ENCODE results near the gene GJA1.
"Not testable (repeated sequence)": the region's sequence is repeated elsewhere in the genome, so short reads cannot be mapped to it uniquely, and the experiment has no call there.

GJA1 gene

DNA sequence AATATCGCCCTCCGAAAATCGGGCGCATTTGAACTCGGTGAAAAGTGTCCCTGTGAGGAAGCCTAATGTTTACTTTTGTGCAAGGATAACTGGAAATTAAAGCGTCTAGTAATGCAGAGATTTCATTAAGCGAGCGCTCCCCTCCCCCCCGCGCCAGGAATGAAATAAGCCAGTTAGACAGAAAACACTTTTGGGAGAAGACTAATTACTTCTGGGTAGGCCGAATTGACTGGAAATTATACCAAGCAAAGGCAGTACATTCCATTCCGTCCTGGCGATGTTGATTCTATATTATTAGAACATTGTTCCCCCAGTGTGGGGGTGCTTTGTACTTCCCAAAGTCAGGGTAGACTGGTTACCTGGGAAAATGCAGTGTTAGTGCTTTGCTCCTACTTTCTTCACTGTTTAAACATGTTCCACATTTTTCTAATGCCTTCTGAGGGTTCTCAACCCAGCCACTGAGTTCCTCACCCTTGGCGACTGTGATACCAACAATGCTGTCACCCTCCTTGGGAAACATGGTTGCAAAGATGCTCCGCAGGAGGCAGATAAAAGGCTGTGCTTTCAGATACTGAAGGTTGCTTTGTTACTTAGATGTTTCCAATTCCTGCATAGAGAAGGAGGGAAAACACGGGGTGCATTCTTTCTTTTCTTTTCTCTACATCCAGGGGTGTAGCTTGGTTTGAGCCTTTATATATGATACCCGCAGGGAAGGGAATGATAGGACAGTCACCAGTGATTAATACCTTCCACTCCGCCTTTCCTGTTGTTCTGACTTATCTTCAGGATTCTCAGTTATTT is 2.6 kb downstream of the GJA1 start:
- FAIRE-seq: no peak

- FAIRE-seq: no peak
Measured at GRCh38 chr6:121438869-121439268, 3.4 kb downstream of the GJA1 start.

- FAIRE-seq: no peak
Measured at GRCh38 chr6:121439475-121439874, 4.0 kb downstream of the GJA1 start.

GRCh38 chr6:121439926-121440325 is 4.5 kb downstream of the GJA1 start:
- FAIRE-seq: no peak

GRCh38 chr6:121441477-121441876 is 6.0 kb downstream of the GJA1 start:
- FAIRE-seq: no peak

DNA sequence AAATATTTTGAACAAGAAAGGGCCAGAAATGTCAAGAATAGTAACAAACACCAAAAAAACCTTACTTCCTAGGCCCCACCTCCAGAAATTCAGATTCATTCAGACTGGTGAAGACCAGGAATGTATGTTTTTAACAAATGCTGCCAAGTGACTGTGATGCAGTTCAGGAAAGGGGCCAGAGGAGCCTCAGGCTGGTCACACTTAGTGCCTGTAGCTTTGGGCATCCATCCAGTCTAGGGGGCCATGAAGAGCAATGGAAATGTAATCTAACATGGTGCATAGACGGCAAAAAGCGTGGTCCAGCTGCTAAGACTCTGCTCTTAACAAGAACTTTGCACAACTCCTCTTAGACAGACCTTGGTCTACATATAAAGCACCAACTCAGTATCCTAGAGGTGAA is 7.1 kb downstream of the GJA1 start:
- no peak for FAIRE-seq

- FAIRE-seq: no peak
Measured at GRCh38 chr6:121443971-121444541, 8.6 kb downstream of the GJA1 start.

- not testable (repeated sequence) for FAIRE-seq
Measured at GRCh38 chr6:121446705-121447104, 11.3 kb downstream of the GJA1 start.

DNA sequence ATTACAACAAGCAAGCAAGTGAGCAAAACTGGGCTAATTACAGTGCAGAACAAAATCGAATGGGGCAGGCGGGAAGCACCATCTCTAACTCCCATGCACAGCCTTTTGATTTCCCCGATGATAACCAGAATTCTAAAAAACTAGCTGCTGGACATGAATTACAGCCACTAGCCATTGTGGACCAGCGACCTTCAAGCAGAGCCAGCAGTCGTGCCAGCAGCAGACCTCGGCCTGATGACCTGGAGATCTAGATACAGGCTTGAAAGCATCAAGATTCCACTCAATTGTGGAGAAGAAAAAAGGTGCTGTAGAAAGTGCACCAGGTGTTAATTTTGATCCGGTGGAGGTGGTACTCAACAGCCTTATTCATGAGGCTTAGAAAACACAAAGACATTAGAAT is 12.3 kb downstream of the GJA1 start:
- FAIRE-seq: not testable (repeated sequence)

DNA sequence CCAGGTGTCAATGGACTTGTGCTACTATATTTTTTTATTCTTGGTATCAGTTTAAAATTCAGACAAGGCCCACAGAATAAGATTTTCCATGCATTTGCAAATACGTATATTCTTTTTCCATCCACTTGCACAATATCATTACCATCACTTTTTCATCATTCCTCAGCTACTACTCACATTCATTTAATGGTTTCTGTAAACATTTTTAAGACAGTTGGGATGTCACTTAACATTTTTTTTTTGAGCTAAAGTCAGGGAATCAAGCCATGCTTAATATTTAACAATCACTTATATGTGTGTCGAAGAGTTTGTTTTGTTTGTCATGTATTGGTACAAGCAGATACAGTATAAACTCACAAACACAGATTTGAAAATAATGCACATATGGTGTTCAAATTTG is 13.1 kb downstream of the GJA1 start:
- FAIRE-seq: not testable (repeated sequence)

DNA sequence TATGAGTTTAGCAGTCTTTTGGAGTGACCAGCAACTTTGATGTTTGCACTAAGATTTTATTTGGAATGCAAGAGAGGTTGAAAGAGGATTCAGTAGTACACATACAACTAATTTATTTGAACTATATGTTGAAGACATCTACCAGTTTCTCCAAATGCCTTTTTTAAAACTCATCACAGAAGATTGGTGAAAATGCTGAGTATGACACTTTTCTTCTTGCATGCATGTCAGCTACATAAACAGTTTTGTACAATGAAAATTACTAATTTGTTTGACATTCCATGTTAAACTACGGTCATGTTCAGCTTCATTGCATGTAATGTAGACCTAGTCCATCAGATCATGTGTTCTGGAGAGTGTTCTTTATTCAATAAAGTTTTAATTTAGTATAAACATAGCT is 13.9 kb downstream of the GJA1 start:
- FAIRE-seq: no peak

- no peak for FAIRE-seq
Measured at GRCh38 chr6:121450242-121450641, 14.8 kb downstream of the GJA1 start.

GRCh38 chr6:121451250-121451649 is 15.8 kb downstream of the GJA1 start:
- no peak for FAIRE-seq

- no peak for FAIRE-seq
Measured at GRCh38 chr6:121453191-121453590, 17.7 kb downstream of the GJA1 start.

GRCh38 chr6:121460170-121460569 is 24.7 kb downstream of the GJA1 start:
- FAIRE-seq: no peak

- no peak for FAIRE-seq
Measured at GRCh38 chr6:121463087-121463486, 27.6 kb downstream of the GJA1 start.

GRCh38 chr6:121465101-121465500 is 29.7 kb downstream of the GJA1 start:
- no peak for FAIRE-seq

- FAIRE-seq: no peak
Measured at GRCh38 chr6:121479486-121480098, 44.1 kb downstream of the GJA1 start.

GRCh38 chr6:121480099-121480713 is 44.8 kb downstream of the GJA1 start:
- FAIRE-seq: no peak

- FAIRE-seq: no peak
Measured at GRCh38 chr6:121482004-121482693, 46.7 kb downstream of the GJA1 start.

- no peak for FAIRE-seq
Measured at GRCh38 chr6:121482751-121483150, 47.3 kb downstream of the GJA1 start.

DNA sequence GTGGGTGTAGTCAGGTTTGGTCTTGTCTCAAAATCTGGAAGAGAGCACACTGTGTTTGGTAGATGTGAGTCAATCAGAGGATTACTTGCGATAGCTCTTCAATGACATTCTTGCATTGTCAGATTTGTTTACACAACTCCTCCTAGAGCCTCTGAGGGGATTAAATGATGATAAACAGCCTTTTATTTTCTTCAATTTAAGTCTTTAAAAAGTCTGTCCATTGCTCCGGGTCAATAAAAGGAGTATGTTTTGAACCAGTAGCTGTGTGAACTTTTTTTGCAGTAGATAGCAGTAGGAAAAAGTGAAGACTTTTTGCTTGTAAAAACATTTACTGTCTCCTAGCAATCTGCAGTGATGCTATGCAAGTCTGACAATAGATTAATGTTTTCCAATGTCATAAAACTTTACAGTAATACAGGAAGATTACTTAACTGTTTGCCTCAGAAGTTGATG is 49.9 kb downstream of the GJA1 start:
- no peak for FAIRE-seq

- no peak for FAIRE-seq
Measured at GRCh38 chr6:121491576-121491975, 56.1 kb downstream of the GJA1 start.
